GM19468 (cell line): ENCODE measurements around the gene AMZ2.
"Not testable (repeated sequence)": the region's sequence is repeated elsewhere in the genome, so short reads cannot be mapped to it uniquely, and the experiment has no call there.

Experiments used
- ATAC-seq: cut with Tn5 transposase; IDR thresholded peaks from one replicate; pipeline ENCODE4 v1.9.1; 2021; ENCODE audit warnings: mild to moderate bottlenecking, moderate library complexity, moderate number of reproducible peaks; ENCODE audit not compliant: unreplicated experiment; ENCODE audit errors: extremely low read depth

Gene AMZ2

GRCh38 chr17:68247445-68248198, at the start of gene AMZ2:
Gene AMZ2, plus strand, starts transcription at chr17:68248043. Its CDS starts 2,145 bp downstream, at chr17:68250188.
- peak; percentile 77 for ATAC-seq

DNA sequence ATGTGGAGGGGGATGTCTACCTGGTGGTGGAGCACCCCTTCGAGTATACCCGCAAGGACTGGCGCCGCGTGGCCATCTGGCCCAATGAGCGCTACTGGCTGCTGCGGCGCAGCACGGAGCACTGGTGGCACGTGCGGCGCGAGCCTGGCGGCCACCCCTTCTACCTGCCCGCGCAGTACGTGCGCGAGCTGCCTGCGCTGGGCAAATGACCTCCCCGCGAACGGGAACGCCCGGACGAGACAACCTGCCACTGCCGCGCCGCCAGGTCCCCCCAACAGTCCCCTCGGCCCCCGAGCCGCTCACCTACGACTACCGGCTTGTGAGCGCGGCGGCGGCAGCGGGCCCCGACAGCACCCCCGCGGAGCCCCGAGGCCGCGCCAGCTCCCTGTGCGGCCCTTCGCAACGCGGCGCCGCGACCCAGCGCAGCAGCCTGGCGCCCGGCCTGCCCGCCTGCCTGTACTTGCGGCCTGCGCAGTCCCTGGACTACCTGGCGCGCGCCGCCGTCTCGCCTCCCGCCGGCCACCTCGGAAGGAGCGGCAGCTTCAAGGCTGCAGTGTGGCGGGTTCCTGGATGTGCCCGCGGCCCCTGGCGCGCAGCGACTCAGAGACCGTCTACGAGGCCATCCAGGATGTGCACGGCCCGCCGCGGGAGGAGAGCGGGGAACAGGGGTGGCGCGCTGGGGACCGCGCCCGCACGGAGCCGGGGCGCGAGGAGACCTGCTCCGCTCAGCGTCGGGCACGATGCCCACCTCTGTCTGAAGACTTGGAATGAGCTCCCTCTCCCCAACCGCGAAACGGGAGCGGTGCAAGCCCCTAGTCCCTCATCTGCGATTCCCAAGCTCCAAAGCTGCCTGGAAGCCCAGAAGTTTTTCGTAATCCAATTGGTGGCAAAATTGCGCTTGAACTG, 48.7 kb upstream of the AMZ2 start:
- no peak for ATAC-seq

DNA sequence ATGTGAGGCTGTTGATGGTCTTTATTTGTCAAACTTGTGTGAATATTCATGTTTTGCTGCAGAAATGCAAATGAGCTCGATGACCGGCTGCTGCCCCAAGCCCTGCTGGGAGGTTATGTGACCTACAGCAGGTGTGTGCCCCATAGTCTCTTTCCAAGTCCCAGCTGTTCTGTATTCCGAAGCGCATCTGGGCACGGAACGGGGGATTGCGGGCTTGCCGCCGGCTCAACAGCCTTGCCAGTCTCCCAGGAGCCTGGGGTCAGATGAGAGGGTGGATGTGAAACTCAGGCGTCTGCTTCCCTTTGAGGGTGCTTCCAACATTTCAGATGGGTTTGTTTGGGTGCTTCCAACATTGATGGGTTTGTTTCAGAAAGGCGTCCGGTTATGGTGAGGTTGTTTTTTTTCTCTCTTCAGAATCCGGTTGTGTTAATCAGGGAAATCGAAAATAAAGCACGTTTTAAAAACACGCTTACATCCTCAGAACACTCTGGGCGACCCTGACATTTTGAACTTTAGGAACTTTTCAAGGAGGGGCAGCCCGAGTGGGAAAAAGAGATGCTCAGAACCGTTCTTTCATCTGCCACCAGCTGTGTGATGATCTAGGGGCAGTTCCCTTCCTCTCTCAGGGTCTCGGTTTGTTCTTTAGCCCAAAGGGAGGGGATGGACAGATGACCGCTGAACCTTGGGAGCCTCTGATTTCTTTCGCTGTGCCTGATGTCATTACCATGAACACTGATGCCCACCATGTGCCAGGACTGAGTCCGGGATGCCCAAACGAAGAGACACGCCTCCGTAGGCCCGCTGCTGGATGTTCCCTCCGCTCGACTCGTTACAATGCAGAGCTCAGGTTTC, 47.8 kb upstream of the AMZ2 start:
- ATAC-seq = no peak

- ATAC-seq = no peak
Observed at GRCh38 chr17:68200689-68201417, 47.0 kb upstream of the AMZ2 start.

- ATAC-seq = not testable (repeated sequence)
Observed at GRCh38 chr17:68201418-68201771, 46.4 kb upstream of the AMZ2 start.

DNA sequence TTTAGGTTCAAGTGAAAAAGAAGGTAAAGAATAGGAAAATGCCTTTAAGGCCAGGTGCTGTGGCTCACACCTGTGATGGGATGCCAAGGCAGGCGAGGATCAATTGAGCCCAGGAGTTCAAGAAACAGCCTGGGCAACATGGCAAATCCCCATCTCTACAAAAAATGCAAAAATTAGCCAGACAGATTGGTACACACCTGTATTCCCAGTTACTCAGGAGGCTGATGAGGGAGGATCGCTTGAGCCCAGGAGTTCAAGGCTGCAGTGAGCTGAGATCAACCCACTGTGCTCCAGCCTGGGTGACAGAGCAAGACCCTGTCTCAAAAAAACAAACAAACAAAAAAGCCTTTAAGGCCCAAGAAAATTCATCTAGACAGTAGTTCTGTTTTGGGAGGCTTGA, 45.5 kb upstream of the AMZ2 start:
- not testable (repeated sequence) for ATAC-seq

DNA sequence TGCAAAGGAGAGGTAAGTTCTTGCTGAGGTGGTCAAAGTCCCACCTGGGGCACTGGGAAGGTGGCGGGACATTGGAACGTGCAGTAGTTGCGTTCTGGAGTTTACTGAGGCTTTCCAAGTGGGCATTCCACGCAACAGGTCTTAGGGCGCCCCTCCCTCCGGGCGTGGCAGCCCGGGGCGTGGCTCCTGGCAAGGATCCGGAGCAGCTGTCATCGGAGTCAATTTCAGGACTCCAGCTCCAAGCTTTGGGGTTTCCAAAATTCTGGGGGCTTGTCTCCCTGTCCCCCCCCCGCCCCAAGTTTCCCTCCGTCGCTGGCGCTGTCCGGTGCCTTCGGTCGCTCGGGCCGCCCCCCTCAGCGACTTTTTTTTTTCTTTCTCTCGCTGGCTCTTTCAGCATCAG, 43.1 kb upstream of the AMZ2 start:
- no peak for ATAC-seq

- peak; percentile 80 for ATAC-seq
Observed at GRCh38 chr17:68205251-68205807, 42.5 kb upstream of the AMZ2 start.

DNA sequence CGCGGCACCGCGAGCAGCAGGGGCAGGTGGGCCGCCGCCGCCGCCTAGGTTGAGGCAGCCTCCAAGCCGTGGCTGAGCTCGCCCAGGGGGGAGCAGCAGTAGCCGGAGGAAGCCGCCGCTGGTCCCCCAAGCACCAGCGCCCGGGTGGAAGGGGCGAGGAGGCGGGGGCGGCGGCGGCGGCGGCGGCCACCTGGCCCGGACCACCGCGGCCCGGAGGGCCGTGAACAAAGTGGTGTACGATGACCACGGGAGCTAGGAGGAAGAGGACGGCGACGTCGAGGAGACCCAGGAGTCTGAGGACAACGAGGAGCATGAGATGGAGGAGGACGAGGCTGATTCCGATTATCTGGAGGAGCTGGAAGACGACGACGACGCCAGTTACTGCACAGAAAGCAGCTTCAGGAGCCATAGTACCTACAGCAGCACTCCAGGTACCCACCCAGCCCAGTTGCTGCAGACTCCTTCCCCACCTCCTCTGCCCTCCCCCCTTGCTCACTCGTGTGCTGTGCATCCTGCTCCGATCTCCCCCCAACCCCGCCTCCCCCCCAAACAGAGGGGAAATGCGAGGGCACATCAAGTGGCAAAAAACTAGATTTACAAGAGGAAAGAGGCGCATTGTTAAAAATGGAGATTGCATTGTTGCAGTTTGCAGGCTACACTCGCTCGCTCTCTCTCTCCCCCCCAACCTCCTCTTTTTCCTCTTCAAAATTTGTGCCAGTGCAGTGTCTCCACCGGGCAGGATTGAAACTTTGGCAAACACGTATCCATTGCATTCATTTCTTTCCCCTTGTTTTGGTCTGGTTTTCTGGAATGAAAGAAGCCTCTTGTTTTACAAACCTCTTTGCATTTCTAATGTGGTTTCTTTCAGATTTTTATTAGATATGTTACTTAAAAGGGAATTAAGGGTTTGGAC, 41.8 kb upstream of the AMZ2 start:
- ATAC-seq = no peak

DNA sequence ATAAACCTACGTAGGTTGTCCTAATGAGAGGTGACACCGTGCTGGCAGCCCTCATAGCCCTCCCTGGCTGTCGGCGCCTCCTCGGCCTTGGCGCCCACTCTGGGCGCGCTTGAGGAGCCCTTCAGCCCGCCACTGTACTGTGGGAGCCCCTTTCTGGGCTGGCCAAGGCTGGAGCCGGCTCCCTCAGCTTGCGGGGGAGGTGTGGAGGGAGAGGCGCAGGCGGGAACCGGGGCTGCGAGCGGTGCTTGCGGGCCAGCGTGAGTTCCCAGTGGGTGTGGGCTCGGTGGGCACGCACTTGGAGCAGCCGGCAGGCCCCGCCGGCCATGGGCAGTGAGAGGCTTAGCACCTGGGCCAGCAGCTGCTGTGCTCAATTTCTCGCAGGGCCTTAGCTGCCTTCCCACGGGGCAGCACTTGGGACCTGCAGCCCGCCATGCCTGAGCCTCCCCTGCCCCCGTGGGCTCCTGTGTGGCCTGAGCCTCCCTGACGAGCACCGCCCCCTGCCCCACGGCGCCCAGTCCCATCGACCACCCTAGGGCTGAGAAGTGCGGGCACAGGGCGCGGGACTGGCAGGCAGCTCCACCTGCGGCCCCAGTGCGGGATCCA, 40.1 kb upstream of the AMZ2 start:
- no peak for ATAC-seq

DNA sequence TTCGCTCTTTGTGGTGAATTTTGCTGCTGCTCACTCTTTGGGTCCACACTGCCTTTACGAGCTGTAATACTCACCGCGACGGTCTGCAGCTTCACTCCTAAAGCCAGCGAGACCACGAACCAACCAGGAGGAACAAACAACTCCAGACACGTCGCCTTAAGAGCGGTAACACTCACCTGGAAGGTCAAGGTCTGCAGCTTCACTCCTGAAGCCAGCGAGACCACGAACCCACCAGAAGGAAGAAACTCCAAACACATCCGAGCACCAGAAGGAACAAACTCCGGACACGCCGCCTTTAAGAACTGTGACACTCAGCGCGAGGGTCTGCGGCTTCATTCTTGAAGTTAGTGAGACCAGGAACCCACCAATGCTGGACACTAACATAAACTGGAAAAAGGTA, 39.2 kb upstream of the AMZ2 start:
- ATAC-seq = not testable (repeated sequence)

DNA sequence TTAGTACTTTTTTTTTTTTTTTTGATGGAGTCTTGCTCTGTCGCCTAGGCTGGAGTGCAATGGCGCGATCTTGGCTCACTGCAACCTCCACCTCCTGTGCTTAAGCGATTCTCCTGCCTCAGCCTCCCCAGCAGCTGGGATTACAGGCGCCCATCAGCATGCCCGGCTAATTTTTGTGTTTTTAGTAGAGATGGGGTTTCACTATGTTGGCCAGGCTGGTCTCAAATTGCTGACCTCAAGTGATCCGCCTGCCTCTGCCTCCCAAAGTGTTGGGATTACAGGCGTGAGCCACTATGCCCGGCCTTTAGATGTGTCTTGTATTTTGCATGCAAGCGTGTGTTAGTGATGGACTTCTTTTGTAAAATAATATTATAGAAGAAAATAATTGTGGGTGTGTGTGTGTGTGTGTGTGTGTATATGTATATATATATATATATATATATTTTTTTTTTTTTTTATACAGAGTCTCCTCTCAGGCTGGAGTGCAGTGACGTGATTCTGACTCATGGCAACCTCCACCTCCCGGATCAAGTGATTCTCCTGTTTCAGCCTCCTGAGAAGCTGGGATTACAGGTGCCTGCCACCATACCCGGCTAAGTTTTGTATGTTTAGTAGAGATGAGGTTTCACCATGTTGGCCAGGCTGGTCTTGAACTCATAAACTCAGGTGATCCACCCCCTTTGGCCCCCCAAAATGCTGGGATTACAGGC, 38.5 kb upstream of the AMZ2 start:
- not testable (repeated sequence) for ATAC-seq

DNA sequence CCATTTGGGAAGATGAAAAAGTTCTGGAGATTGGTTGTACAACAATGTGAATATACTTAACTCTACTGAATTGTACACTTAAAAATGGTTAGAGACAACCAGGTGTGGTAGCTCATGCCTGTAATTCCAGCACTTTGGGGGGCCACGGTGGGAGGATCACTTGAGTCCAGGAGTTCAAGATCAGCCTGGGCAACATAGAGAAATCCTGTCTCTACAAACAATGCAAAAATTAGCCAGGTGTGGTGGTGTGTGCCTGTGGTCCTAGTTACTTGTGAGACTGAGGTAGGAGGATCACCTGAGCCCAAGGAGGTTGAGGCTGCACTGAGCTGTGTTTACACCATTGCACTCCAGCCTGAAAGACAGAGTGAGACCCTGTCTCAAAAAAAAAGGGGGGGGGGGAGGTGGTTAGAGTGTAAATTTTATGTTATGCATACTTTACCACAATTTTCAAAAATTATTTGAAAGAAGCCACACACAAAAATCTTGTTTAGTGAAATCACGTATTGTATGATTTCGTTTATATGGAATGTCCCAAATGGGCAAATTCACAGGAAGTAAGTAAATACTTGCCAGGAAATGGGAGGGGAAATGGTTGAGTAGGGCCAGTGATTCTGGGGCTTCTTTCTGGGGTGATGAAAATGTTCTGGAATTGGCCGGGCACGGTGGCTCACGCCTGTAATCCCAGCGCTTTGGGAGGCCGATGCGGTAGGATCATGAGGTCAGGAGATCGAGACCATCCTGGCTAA, 37.1 kb upstream of the AMZ2 start:
- no peak for ATAC-seq

DNA sequence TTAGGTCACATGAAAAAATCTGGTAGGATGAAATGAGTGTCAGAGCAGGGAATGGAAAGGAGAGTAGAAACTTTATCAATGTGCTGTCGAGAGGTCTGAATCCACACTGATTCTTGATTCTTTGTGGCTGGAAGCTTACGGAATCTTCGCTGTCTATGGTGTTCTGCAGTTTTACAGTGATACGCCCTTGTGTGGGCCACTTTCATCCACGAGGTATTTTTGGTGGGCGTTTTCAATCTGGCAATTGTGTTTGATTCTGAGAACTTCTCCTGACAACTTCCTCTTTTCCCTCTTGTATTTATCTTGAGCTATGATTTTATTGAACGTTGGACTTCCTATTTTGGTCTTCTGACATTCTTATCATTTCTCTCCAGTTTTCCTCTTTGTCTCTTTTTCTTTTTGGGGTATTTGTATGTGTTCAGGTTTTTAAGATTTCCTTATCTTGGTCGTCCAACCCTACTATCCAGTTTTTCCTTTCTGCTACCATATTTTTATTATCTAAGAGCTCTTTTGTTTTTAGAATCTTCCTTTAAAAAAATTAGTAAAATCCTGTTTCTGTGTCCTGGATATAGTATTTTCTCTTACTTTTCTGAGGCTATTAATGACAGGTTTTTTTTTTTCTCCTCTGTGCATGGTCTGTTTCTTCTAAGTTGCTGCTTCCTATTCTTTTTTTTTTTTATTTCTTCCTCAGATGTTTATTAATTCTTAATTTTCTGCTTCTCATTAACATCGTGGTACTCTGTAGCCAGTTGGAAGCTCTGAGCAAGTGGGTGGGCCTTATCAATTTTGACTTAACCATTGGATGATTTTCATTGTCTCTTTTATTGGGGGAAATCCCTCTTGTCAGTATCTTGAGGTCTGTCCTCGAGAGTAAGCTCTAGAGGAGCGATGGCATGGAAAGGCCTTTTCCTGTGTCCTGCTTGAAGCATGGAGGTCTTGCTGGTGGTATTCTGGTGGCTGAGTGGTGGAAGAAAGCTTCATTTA, 34.1 kb upstream of the AMZ2 start:
- not testable (repeated sequence) for ATAC-seq

- not testable (repeated sequence) for ATAC-seq
Observed at GRCh38 chr17:68215453-68215852, 32.4 kb upstream of the AMZ2 start.

GRCh38 chr17:68219429-68219828, 28.4 kb upstream of the AMZ2 start:
- not testable (repeated sequence) for ATAC-seq
